HG03469 (cell line): ENCODE measurements around the gene BLVRA.

Experiments used
- ATAC-seq: cut with Tn5 transposase; IDR thresholded peaks from one replicate; pipeline ENCODE4 v1.9.1; 2021; ENCODE audit warnings: mild to moderate bottlenecking, moderate library complexity, moderate number of reproducible peaks; ENCODE audit not compliant: unreplicated experiment

BLVRA gene

GRCh38 chr7:43747328-43748105, 11.0 kb upstream of the BLVRA start:
- ATAC-seq: no peak

- no peak for ATAC-seq
Observed at GRCh38 chr7:43749383-43749940, 9.0 kb upstream of the BLVRA start.

DNA sequence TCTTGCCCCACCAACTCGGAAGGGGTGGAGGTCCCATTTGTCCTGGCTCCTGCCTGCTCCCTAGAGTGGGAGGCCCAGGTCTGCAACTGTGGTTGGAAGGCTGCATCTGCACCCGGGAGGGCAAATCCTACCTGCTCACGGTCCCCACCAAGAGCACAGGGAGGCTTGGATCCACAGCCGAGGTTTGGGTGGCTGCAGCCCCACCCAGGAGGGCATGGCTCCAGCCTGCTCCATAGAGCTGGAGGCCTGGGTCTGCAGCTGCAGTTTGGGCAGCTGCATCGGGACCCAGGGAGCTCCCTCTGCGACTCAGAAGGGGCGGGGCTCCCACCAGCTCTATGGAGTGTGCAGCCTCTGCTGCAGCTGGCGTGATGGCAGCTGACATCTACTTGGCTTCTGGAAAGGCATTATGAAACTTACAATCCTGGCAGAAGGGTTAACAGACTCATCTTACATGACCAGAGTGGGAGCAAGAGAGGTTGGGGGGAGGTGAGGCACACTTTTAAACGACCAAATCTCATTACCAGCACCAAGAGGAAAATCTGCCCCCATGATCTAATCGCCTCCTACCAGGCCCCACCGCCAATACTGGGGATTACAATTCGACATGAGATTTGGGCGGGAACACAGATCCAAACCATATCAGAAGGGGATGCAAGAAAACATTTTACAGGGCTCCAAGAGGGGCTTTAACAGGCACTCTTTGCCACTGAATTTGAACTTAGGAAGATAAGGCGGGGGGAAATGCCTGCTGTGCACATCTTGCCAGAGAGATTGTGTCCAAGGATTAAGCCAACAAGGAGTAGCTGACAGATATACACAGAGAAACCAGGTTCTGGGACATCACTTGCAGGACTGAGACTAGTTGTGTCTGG, 8.2 kb upstream of the BLVRA start:
- ATAC-seq: no peak

- ATAC-seq: no peak
Observed at GRCh38 chr7:43752411-43752810, 6.1 kb upstream of the BLVRA start.

DNA sequence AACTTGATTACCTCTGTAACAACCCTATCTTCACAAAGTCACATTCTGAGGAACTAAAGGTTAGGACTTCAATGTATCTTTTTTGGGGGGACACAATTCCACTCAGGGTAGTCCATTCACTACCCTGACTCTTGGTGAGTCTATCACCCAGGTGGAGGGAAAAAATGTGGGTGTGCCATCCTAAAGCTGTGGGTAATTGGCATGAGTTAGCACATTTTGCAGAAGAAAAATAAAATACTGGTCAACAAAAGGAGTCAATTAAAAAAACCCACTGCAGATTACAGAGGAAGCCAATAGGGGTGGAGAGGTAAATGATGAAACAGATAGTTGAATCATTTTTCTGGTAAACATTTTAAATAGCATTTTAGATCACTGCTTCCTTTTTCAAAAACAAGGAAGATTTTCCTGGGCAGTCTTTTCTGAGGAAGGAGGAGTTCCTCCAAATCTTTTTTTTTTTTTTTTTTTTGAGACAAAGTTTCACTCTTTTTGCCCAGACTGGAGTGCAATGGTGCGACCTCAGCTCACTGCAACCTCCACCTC, 5.1 kb upstream of the BLVRA start:
- no peak for ATAC-seq

- no peak for ATAC-seq
Observed at GRCh38 chr7:43753843-43754242, 4.6 kb upstream of the BLVRA start.

- no peak for ATAC-seq
Observed at GRCh38 chr7:43754596-43754995, 3.9 kb upstream of the BLVRA start.

DNA sequence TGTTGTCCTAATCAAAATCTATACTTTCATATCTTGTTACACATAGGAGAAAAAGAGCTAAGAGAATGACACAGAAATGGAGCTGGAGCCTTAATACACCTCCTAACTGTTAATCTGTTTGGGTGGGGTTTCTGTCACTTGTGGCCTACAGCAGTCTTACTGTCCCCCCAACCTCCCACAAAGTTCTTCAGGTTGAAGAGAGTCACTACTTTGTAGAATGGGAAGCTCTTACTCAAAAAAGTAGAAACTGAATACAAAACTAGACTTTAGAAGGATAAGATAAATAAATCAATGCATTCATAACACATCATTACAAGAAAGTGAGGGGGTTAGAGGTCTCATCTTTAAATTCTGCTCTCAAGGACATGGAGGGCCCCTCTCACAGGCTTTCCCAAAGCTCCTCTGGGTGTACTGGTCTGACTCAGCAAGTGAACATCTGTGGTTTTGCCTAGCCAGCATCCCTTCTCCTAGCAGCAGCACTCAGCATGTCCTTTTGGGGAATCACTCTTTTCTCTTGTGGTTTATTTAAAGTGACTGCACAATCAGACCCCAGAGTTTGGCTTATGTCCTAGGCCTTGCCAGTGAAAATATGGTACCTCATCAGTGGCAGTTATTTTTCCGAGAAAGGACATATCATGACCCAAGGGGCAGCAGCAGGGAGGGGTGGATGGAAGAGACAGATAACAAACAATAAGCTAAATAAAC, 2.0 kb upstream of the BLVRA start:
- ATAC-seq: no peak

GRCh38 chr7:43757073-43757720, 1.3 kb upstream of the BLVRA start:
- no peak for ATAC-seq

DNA sequence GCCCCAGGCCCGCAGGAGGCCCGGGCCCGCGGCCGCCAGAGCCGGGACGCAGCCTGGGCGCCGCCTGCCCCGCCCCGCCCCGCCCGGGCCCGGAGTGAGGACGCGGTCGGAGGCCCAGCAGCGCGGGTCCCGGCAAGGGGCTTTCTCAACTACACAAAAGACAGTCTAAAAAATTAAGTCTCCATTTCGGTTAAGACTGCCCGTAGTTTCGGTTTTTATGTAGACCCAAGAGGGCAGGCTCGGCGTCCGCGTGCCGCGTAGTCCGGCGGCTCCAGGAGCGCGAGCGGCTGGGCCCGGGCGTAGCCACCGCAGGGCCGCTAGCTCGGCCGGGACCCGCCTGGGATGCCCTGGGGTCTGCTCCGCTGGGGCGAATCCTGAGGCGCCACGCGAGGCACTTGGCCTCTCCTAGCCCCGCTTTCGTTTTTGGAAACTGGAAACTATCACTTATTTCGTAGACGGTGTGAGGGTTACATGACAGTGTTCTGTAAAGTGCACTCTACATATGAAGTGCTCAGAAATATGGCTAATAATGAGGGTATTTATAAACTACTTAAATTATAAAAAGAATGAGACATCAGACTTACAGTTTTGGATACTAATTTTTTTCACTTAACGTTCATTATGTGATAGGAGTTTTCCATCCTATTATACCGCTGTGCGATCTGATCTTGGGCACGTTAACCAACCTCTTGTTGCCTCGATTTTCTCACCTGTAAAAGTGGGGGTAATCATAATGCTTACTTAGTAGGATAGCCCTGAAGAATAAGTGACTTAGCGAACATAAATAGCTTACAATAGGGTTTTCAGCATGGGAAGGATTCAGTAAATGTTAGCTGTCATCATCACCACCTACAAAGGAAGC, 573 bp downstream of the BLVRA start:
- ATAC-seq: peak; percentile 25

- ATAC-seq: no peak
Observed at GRCh38 chr7:43760861-43761260, 2.4 kb downstream of the BLVRA start.

- no peak for ATAC-seq
Observed at GRCh38 chr7:43761382-43761781, 2.9 kb downstream of the BLVRA start.

- ATAC-seq: no peak
Observed at GRCh38 chr7:43761938-43762692, 3.6 kb downstream of the BLVRA start.

DNA sequence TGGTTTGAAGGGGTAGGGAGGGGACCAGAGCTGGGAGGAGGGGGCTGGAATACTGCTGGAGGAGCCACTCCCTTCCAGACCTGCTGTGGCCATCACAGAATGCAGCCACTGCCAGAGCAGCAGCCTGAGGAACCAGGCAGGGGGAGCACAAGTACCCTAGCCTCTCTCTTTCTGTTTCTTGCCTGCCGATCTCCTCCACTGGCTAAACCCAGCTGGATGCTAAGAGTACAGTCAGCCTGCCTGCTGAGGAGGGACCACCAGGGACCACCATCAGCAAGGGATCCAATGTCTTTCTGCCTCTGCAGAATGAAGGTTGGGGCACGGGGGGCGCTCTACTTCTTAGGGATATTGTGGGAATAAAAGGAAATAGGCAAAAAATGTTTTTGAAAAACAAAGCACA, 4.7 kb downstream of the BLVRA start:
- ATAC-seq: no peak

DNA sequence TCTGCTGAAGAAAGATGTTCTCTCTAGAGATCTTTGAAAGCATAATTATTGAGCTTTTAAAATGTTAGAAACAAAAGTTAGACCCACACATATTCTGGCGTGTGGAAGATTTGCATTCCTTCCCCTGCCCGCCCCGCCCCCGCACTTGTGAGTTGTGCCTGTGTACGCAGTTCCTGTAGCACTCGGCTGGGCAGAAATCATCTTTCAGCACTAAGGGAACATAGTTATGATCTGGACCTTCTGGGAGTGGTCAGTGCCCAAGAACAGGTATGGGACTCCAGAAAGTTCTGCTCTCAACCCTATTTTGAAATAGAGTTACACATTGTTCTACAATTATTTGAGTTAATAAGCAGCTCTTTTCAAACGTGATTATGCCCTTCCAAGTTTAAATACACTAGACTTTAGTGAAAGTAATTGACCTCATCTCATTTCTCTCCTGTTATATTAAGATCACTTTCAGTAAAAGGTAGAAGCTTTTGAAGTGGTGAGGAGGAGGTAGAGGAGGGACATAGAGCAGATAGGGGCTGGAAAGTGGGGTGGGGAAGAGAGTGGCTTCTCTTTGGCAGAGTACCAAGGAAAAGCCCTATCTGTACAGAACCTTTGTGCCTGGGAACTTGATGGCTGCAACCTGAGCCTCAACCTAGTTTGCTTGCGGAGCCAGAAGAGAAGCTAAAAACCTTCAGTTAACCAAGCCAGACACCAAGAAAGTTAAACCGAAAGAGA, 5.7 kb downstream of the BLVRA start:
- ATAC-seq: no peak

GRCh38 chr7:43764807-43765491, 6.5 kb downstream of the BLVRA start:
- no peak for ATAC-seq

GRCh38 chr7:43766564-43766963, 8.1 kb downstream of the BLVRA start:
- no peak for ATAC-seq

DNA sequence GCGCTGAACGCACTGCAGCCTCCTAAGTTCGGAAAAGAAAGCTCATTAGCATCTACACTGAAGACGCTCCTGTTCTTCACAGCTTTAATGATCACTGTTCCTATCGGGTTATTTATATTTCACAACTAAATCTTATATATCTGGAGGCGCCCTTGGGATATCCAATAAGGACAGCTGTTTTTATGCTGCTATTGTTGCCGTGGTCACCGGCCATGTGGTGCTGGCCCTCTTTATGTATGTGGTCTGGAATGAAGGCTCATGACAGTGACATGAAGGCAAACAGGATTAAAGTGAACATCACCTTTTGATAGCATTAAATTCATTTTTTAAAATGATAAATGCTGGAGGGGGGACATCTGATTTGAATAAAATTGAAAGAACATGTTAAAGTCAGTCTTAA, 8.8 kb downstream of the BLVRA start:
- no peak for ATAC-seq
